ENCODE results near the gene PTPN7. TPM values are rescaled to one million over a fixed set of nuclear protein-coding genes. Genes with fewer than 3 reads are reported as not detected.
"Not testable (repeated sequence)": the region's sequence is repeated elsewhere in the genome, so short reads cannot be mapped to it uniquely, and the experiment has no call there.

Gene PTPN7
- total and polyA plus RNA-seq, 5 donors, result 0.28 to 1.7 (median 0.50) TPM

- Histone ChIP-seq H3K4me3 (ENCODE audit: low read length) (no peak overlapping the region), H3K27me3 (ENCODE audit: control insufficient read depth, insufficient read depth) (no peaks in the 10 kb centered on the region), H3K9me3 (ENCODE audit: control insufficient read depth, low read length) (no peaks in the 10 kb centered on the region), H3K27ac (ENCODE audit: low read length) (no peak overlapping the region), H3K4me1 (ENCODE audit: control insufficient read depth, insufficient read depth, low read length) (no peaks in the 10 kb centered on the region)
- intact Hi-C loops (cut with DNase I), result no loop called here
- 88% methylated on average over 29 of the region's 29 CpGs for WGBS
- no peak for DNase-seq
- peak; percentile 15 to 17 for ATAC-seq
Observed at GRCh38 chr1:202176949-202177927, 16.8 kb upstream of the PTPN7 start.

GRCh38 chr1:202173993-202174392, 13.6 kb upstream of the PTPN7 start:
- no peaks in the 10 kb centered on the region for H3K4me1 ChIP-seq (ENCODE audit: control insufficient read depth, insufficient read depth, low read length)
- no peaks in the 10 kb centered on the region for H3K9me3 ChIP-seq (ENCODE audit: control insufficient read depth, low read length)
- no peaks in the 10 kb centered on the region for H3K27me3 ChIP-seq (ENCODE audit: control insufficient read depth, insufficient read depth)
- WGBS, result 94% methylated on average over 7 of the region's 7 CpGs
- H3K4me3 ChIP-seq (ENCODE audit: low read length), result no peak overlapping the region
- intact Hi-C loops (cut with DNase I), result no loop called here
- ATAC-seq (no peak), DNase-seq (peak in 1 of 3 donors; percentile 46)
- no peak overlapping the region for H3K27ac ChIP-seq (ENCODE audit: low read length)

- ATAC-seq, result no peak
- no peaks in the 10 kb centered on the region for H3K4me1 ChIP-seq (ENCODE audit: control insufficient read depth, insufficient read depth, low read length)
- DNase-seq, result no peak
- intact Hi-C loops (cut with DNase I), result no loop called here
- H3K27me3 ChIP-seq (ENCODE audit: control insufficient read depth, insufficient read depth), result no peaks in the 10 kb centered on the region
- H3K4me3 ChIP-seq (ENCODE audit: low read length), result no peak overlapping the region
- H3K9me3 ChIP-seq (ENCODE audit: control insufficient read depth, low read length), result no peaks in the 10 kb centered on the region
- 94% methylated on average over 5 of the region's 5 CpGs for WGBS
- no peak overlapping the region for H3K27ac ChIP-seq (ENCODE audit: low read length)
Observed at GRCh38 chr1:202172015-202172355, 11.6 kb upstream of the PTPN7 start.

GRCh38 chr1:202171292-202172014, 11.1 kb upstream of the PTPN7 start:
- DNase-seq (peak in 1 of 3 donors; percentile 38), ATAC-seq (peak in 1 of 2 donors; percentile 8)
- H3K27ac ChIP-seq (ENCODE audit: low read length), result no peak overlapping the region
- no peak overlapping the region for H3K4me3 ChIP-seq (ENCODE audit: low read length)
- no peaks in the 10 kb centered on the region for H3K27me3 ChIP-seq (ENCODE audit: control insufficient read depth, insufficient read depth)
- WGBS, result 92% methylated on average over 11 of the region's 11 CpGs
- H3K4me1 ChIP-seq (ENCODE audit: control insufficient read depth, insufficient read depth, low read length), result no peaks in the 10 kb centered on the region
- intact Hi-C loops (cut with DNase I), result no loop called here
- H3K9me3 ChIP-seq (ENCODE audit: control insufficient read depth, low read length), result no peaks in the 10 kb centered on the region

GRCh38 chr1:202170726-202171125, 10.3 kb upstream of the PTPN7 start:
- Histone ChIP-seq H3K4me3 (ENCODE audit: low read length) (no peak overlapping the region), H3K27ac (ENCODE audit: low read length) (no peak overlapping the region), H3K27me3 (ENCODE audit: control insufficient read depth, insufficient read depth) (no peaks in the 10 kb centered on the region), H3K4me1 (ENCODE audit: control insufficient read depth, insufficient read depth, low read length) (no peaks in the 10 kb centered on the region), H3K9me3 (ENCODE audit: control insufficient read depth, low read length) (no peaks in the 10 kb centered on the region)
- DNase-seq, result peak in 1 of 3 donors; percentile 4
- ATAC-seq, result no peak
- intact Hi-C loops (cut with DNase I), result no loop called here
- 86% methylated on average over 6 of the region's 6 CpGs for WGBS

GRCh38 chr1:202168861-202169260, 8.5 kb upstream of the PTPN7 start:
- H3K27ac ChIP-seq (ENCODE audit: low read length), result no peak overlapping the region
- intact Hi-C loops (cut with DNase I), result no loop called here
- H3K4me3 ChIP-seq (ENCODE audit: low read length), result no peak overlapping the region
- no peaks in the 10 kb centered on the region for H3K4me1 ChIP-seq (ENCODE audit: control insufficient read depth, insufficient read depth, low read length)
- ATAC-seq, result no peak
- 95% methylated on average over 7 of the region's 7 CpGs for WGBS
- DNase-seq, result peak in 1 of 3 donors; percentile 46
- no peaks in the 10 kb centered on the region for H3K9me3 ChIP-seq (ENCODE audit: control insufficient read depth, low read length)
- H3K27me3 ChIP-seq (ENCODE audit: control insufficient read depth, insufficient read depth), result no peaks in the 10 kb centered on the region

GRCh38 chr1:202167708-202168415, 7.5 kb upstream of the PTPN7 start:
- Histone ChIP-seq H3K4me1 (ENCODE audit: control insufficient read depth, insufficient read depth, low read length) (no peaks in the 10 kb centered on the region), H3K4me3 (ENCODE audit: low read length) (no peak overlapping the region), H3K27ac (ENCODE audit: low read length) (no peak overlapping the region), H3K27me3 (ENCODE audit: control insufficient read depth, insufficient read depth) (no peaks in the 10 kb centered on the region), H3K9me3 (ENCODE audit: control insufficient read depth, low read length) (no peaks in the 10 kb centered on the region)
- ATAC-seq (peak in 1 of 2 donors; percentile 26), DNase-seq (peak in 2 of 3 donors; percentile 69 to 74)
- intact Hi-C loops (cut with DNase I), result no loop called here
- 61% methylated on average over 18 of the region's 18 CpGs for WGBS

- intact Hi-C loops (cut with DNase I); H3K4me3 ChIP-seq (ENCODE audit: low read length); H3K4me1 ChIP-seq (ENCODE audit: control insufficient read depth, insufficient read depth, low read length); H3K27me3 ChIP-seq (ENCODE audit: control insufficient read depth, insufficient read depth); H3K27ac ChIP-seq (ENCODE audit: low read length); ATAC-seq; H3K9me3 ChIP-seq (ENCODE audit: control insufficient read depth, low read length): not testable (repeated sequence)
- DNase-seq, result peak in 1 of 3 donors; percentile 2
- 66% methylated on average over 13 of the region's 13 CpGs for WGBS
Observed at GRCh38 chr1:202167054-202167453, 6.7 kb upstream of the PTPN7 start.

GRCh38 chr1:202165942-202166843, 5.8 kb upstream of the PTPN7 start:
- intact Hi-C loops (cut with DNase I), result no loop called here
- Histone ChIP-seq H3K27ac (ENCODE audit: low read length) (no peak overlapping the region), H3K4me3 (ENCODE audit: low read length) (no peak overlapping the region), H3K27me3 (ENCODE audit: control insufficient read depth, insufficient read depth) (no peaks in the 10 kb centered on the region), H3K9me3 (ENCODE audit: control insufficient read depth, low read length) (no peaks in the 10 kb centered on the region), H3K4me1 (ENCODE audit: control insufficient read depth, insufficient read depth, low read length) (no peaks in the 10 kb centered on the region)
- DNase-seq (peak in 1 of 3 donors; percentile 4), ATAC-seq (no peak)
- 93% methylated on average over 9 of the region's 9 CpGs for WGBS

GRCh38 chr1:202165267-202165941, 5.0 kb upstream of the PTPN7 start:
- Histone ChIP-seq H3K27me3 (ENCODE audit: control insufficient read depth, insufficient read depth) (no peaks in the 10 kb centered on the region), H3K27ac (ENCODE audit: low read length) (no peak overlapping the region), H3K4me1 (ENCODE audit: control insufficient read depth, insufficient read depth, low read length) (no peaks in the 10 kb centered on the region), H3K9me3 (ENCODE audit: control insufficient read depth, low read length) (no peaks in the 10 kb centered on the region), H3K4me3 (ENCODE audit: low read length) (no peak overlapping the region)
- ATAC-seq (no peak), DNase-seq (peak in 2 of 3 donors; percentile 60 to 74)
- intact Hi-C loops (cut with DNase I), result no loop called here
- WGBS, result 81% methylated on average over 20 of the region's 20 CpGs
